HT1080 (cell line): ENCODE data around the gene PARP6. TPM values are rescaled to one million over a fixed set of nuclear protein-coding genes. Genes with fewer than 3 reads are reported as not detected.
A peak's percentile ranks its signal among the peaks of the same experiment; 100 is the strongest.

Source experiments
- DNase-seq: peaks from one replicate; pipeline ENCODE4 v3.0.0-alpha.2; 2015; ENCODE audit warnings: low read depth
- total RNA-seq: library from RNA; depleted of rRNA; stranded (reverse); fragments of >200 nt; shearing (Covaris generic); gene quantifications from 2 replicates; pipeline ENCODE4 v1.2.3, GENCODE V29; 2014; rRNA removed

PARP6 gene
- total RNA-seq, 1 experiment from 2014 or later, result 21.9 TPM

GRCh38 chr15:72201391-72201921 lies 70.9 kb downstream of the PARP6 start:
- DNase-seq, result no peak

- no peak for DNase-seq
Observed at GRCh38 chr15:72200395-72201237, 71.7 kb downstream of the PARP6 start.

- peak; percentile 70 for DNase-seq
Observed at GRCh38 chr15:72199721-72200212, 72.6 kb downstream of the PARP6 start.

- no peak for DNase-seq
Observed at GRCh38 chr15:72199205-72199515, 73.2 kb downstream of the PARP6 start.

GRCh38 chr15:72198356-72199204 lies 73.8 kb downstream of the PARP6 start:
- DNase-seq, result no peak

- no peak for DNase-seq
Observed at GRCh38 chr15:72197460-72198355, 74.6 kb downstream of the PARP6 start, which contains the start of gene GRAMD2A. GRAMD2A (minus strand) TSS chr15:72197787.

- no peak for DNase-seq
Observed at GRCh38 chr15:72197041-72197459, 75.3 kb downstream of the PARP6 start.

- peak; percentile 39 for DNase-seq
Observed at GRCh38 chr15:72196409-72197040, 75.8 kb downstream of the PARP6 start.

GRCh38 chr15:72195101-72195511 lies 77.2 kb downstream of the PARP6 start:
- DNase-seq, result no peak

GRCh38 chr15:72193836-72194396 lies 78.4 kb downstream of the PARP6 start:
- DNase-seq, result no peak

- no peak for DNase-seq
Observed at GRCh38 chr15:72192416-72192815, 79.9 kb downstream of the PARP6 start.

Other genes with a start within 250 kb of the PARP6 start
- gene MYO9A, start 154.4 kb downstream of the PARP6 start, total RNA-seq, result 8.0 and 8.2 TPM in 2 replicates
- 1.3 and 2.6 TPM in 2 replicates for gene SENP8, start 154.2 kb downstream of the PARP6 start, total RNA-seq
- gene GRAMD2A, start 74.8 kb downstream of the PARP6 start, total RNA-seq, result not detected in 2 replicates
- gene PKM, start 41.4 kb downstream of the PARP6 start, total RNA-seq, result 2,547 and 2,922 TPM in 2 replicates
- 0.34 TPM in 1 of 2 replicates, not detected in the other for gene CELF6, start 47.6 kb upstream of the PARP6 start, total RNA-seq
- gene HEXA, start 103.5 kb upstream of the PARP6 start, total RNA-seq, result 75.7 and 83.2 TPM in 2 replicates
- not detected in 2 replicates for gene TMEM202, start 125.8 kb upstream of the PARP6 start, total RNA-seq
- 39.8 and 50.5 TPM in 2 replicates for gene ARIH1, start 201.8 kb upstream of the PARP6 start, total RNA-seq